RWPE2 (cell line): ENCODE results near the gene KCNQ1OT1.

Experiments
- ATAC-seq: fragments of 200-7000 bp; cut with Tn5 transposase; 3 replicates; pipeline ENCODE4 v1.9.1; 2021; ENCODE audit warnings: low read depth
- DNase-seq: peaks from one replicate; pipeline ENCODE4 v3.0.0-alpha.2; 2020; ENCODE audit warnings: low spot score
- H3K27ac ChIP-seq: fragments of 450-650 bp; 2 replicates; pipeline ENCODE4 v1.5.1; 2017; ENCODE audit warnings: mild to moderate bottlenecking; ENCODE audit not compliant: poor library complexity, severe bottlenecking
- H3K27me3 ChIP-seq: fragments of 250-450 bp; sonication (Bioruptor Pico); 2 replicates; pipeline ENCODE4 v1.5.1; 2021; ENCODE audit warnings: mild to moderate bottlenecking, moderate library complexity; ENCODE audit not compliant: insufficient read depth, poor library complexity, severe bottlenecking
- H3K36me3 ChIP-seq: fragments of 250-450 bp; sonication (Bioruptor Pico); 2 replicates; pipeline ENCODE4 v1.5.1; 2020; ENCODE audit warnings: low read depth, mild to moderate bottlenecking, moderate library complexity
- H3K4me1 ChIP-seq: fragments of 250-450 bp; sonication (Bioruptor Pico); 2 replicates; pipeline ENCODE4 v1.5.1; 2021; ENCODE audit warnings: mild to moderate bottlenecking, moderate library complexity; ENCODE audit not compliant: insufficient read depth, poor library complexity, severe bottlenecking
- H3K4me3 ChIP-seq: fragments of 250-450 bp; sonication (Bioruptor Pico); 2 replicates; pipeline ENCODE4 v1.5.1; 2021; ENCODE audit warnings: mild to moderate bottlenecking, moderate library complexity; ENCODE audit not compliant: severe bottlenecking
- H3K9me3 ChIP-seq: fragments of 250-450 bp; sonication (Bioruptor Pico); 2 replicates; pipeline ENCODE4 v1.5.1; 2021; ENCODE audit warnings: mild to moderate bottlenecking, moderate library complexity; ENCODE audit not compliant: severe bottlenecking
- CTCF ChIP-seq: fragments of 450-650 bp; IDR thresholded peaks from one replicate; pipeline ENCODE4 v1.5.1; 2017; ENCODE audit warnings: mild to moderate bottlenecking, moderate library complexity; ENCODE audit not compliant: poor library complexity, severe bottlenecking

The KCNQ1OT1 gene

GRCh38 chr11:2678396-2678795 is 21.4 kb downstream of the KCNQ1OT1 start:
- no peaks in the 10 kb centered on the region for H3K4me1 ChIP-seq
- no peak for DNase-seq
- H3K9me3 ChIP-seq = peaks cover 2% of the 10 kb centered on the region
- TF ChIP-seq CTCF = no peak
- H3K27ac ChIP-seq = no peak overlapping the region
- H3K36me3 ChIP-seq = peaks cover 6% of the 10 kb centered on the region
- ATAC-seq = no peak
- no peak overlapping the region for H3K4me3 ChIP-seq
- H3K27me3 ChIP-seq = no peaks in the 10 kb centered on the region

DNA sequence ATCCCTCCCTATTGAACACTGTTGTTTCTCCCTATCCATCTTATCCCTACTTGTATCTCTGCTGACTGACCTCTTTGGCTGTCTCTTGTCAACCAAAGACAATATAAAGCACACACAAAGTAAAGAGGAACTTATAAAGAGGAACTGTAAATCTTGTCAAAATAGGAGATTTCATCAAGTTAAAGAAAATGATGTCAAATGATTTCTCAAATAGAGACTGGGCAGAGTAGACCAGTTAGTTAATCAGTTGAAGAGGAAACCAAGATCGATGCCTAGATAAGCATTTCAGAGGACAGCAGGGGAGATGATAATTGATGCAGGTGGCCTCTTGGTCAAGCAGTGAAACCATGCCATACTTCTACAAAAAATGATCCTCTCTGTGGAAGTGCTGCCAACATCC is 22.7 kb downstream of the KCNQ1OT1 start:
- H3K9me3 ChIP-seq = peaks cover 2% of the 10 kb centered on the region
- peaks cover 6% of the 10 kb centered on the region for H3K36me3 ChIP-seq
- H3K4me1 ChIP-seq = no peaks in the 10 kb centered on the region
- H3K27ac ChIP-seq = no peak overlapping the region
- ATAC-seq (no peak), DNase-seq (no peak)
- TF ChIP-seq CTCF = no peak
- H3K27me3 ChIP-seq = no peaks in the 10 kb centered on the region
- H3K4me3 ChIP-seq = no peak overlapping the region

DNA sequence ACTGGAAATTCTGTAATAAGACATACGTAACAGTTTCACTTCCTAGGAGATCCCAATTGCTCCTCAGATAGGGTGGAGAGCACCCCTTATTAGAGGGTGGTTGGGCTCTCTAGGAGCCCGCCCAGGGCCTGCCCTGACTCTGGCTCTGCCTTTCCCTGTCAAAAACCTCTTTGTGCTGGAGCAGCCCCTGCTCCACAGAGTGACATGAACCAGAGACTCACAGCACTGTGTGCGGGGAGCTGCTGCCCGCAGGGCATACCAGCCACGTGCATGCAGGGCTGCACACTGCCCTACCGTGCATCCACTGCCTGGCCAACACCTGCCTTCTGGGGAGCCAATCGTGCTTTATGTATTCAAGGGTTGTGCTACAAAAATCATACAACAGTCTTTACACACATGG is 24.3 kb downstream of the KCNQ1OT1 start:
- Histone ChIP-seq H3K9me3 (peaks cover 2% of the 10 kb centered on the region), H3K36me3 (peaks cover 6% of the 10 kb centered on the region), H3K27me3 (no peaks in the 10 kb centered on the region), H3K27ac (no peak overlapping the region), H3K4me3 (no peak overlapping the region), H3K4me1 (no peaks in the 10 kb centered on the region)
- TF ChIP-seq CTCF = no peak
- ATAC-seq (peak; percentile 33; the same call in 1 of the 3 replicates), DNase-seq (no peak)

DNA sequence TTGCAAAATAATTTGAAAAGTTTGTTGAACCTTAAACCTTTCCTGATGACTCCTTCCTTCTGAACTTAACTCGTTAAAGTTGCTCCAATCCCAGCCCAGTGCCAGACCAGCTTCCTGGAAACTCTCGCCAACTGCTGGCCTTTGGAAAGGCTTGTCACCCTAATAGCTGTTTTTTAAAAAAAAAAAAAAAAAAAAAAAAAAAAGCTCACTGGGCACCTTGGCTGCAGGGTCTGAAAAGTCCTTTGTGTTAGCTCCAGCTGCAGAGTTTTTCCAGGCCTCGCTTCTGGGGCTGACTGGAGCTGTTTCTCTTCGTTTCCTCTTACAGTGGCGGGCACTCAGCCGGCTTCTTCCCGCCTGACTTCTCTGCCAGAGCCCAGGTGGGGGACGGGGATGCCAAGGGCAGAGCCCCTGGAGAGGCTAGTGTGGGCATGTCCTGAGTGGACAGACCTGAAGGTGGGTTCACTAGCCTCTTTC is 25.1 kb downstream of the KCNQ1OT1 start:
- TF ChIP-seq CTCF = no peak
- Histone ChIP-seq H3K9me3 (peaks cover 2% of the 10 kb centered on the region), H3K4me3 (no peak overlapping the region), H3K36me3 (peaks cover 6% of the 10 kb centered on the region), H3K27me3 (no peaks in the 10 kb centered on the region), H3K27ac (no peak overlapping the region), H3K4me1 (no peaks in the 10 kb centered on the region)
- DNase-seq (no peak), ATAC-seq (no peak)

- TF ChIP-seq CTCF = no peak
These were observed 25.8 kb downstream of the KCNQ1OT1 start for GRCh38 chr11:2673871-2674471.

More at GRCh38 chr11:2673871-2674471, 25.8 kb downstream of the KCNQ1OT1 start:
- ATAC-seq = no peak
- Histone ChIP-seq H3K4me3 (no peak overlapping the region), H3K27me3 (no peaks in the 10 kb centered on the region), H3K4me1 (no peaks in the 10 kb centered on the region), H3K36me3 (peaks cover 6% of the 10 kb centered on the region), H3K9me3 (peaks cover 2% of the 10 kb centered on the region), H3K27ac (no peak overlapping the region)
- no peak for DNase-seq
